GM21367 (cell line): Measurements from ENCODE around the gene SWAP70.

Source experiments
- ATAC-seq: cut with Tn5 transposase; IDR thresholded peaks from one replicate; pipeline ENCODE4 v1.9.1; 2021; ENCODE audit not compliant: unreplicated experiment

Gene SWAP70

DNA sequence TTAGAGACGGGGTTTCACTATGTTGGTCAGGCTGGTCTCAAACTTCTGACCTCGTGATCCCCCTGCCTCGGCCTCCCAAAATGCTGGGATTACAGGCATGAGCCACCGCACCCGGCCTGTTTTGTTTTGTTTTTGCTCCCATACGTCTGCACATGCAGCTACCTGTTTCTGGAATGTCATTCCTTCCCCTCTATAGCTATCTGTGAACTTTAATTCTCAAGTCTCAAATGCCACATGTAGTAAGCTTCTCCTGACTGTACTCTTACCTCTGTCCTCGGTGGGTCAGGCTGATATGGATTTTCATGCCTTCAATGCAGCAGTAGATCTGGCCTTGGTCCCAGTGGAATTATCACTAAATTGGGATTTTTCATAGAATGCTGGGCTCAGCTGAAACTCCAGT lies 12.4 kb upstream of the SWAP70 start:
- no peak for ATAC-seq

DNA sequence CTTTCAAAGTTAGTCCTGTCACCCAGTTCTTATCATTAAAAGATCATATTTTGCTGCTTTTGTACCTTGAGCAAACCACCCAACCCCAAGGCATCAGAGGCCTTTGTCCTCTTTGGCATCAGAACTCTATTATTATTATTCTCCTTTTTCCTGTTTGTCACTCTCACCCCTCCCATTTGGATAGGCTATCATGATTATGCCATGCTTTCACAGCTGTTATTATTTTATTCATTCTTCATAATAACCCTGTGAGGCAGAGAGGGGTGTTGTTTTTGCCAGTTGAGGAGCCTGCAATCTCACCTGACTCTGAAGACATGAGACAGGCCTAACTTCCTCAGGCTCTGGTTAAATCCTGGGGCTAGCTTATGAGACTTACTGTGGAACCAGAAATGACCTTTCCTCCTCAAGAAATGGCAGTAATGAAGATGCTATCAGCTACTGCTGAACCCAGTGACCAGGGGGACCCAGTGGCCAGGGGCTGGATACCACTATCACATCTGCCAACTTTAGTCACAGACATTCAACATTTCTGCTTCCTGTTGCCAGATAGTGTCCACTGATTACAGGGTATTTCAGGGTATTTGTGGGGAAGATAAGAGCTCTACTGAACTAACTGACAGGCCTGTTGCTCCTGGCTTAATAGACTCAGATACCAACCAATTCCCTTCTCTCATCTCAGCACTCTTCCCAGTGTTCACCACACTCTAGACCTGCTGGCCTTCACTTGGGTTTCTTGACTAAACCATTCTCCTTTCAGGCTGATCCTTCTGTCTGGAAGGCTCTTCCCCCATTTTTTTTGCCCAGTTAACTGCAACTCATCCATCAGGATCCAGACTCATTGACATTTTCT lies 11.8 kb upstream of the SWAP70 start:
- ATAC-seq: no peak

DNA sequence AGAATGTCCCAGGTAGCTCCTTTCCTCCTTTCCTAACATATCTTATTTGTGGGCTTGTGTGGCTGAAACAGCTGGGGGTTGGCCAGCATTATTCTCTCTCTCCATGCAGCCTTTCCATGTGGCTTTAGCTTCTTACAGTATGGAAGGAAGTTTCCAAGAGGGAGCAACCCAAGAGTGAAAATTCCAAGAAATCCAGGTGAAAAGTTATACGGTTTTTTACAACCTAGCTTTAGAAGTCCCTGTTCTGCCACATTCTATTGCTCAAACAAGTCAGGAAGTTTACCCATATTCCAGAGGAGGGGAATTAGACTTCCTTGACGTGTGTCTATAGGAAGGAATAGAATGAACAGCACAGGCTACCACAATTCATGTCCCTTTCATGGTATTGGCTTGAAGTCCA lies 10.0 kb upstream of the SWAP70 start:
- no peak for ATAC-seq

DNA sequence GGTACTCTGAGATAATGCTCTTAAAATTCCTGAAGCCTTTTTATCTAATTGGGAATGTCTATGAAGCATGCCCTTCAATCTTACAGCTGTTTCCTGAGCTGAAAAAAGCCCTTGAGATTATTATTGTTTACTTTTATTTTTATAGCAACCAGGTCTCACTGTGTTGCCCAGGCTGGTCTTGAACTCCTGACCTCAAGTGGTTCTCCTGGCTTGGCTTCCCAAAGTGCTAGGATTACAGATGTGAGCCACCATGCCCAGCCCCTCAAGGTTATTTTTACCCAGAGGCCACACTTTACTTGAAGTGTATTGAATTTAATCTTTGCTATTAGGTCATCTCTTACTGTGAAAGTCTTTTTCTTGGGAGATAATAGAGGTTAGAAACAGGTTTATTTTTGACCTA lies 7.0 kb upstream of the SWAP70 start:
- ATAC-seq: no peak

DNA sequence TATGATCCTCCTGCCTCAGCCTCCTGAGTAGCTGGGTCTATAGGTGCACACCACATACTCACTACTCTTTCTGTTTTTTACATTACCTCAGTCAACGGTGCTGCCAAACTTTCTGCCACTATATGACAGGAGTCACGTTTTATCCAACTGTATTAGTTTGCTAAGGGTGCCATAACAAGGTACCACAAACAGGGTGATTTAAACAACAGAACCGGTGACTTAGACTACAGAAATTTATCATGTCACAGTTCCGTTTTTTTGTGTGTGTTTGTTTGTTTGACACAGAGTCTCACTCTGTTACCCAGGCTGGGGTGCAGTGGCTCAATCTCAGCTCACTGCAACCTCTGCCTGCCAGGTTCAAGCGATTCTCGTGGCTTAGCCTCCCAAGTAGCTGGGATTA lies 6.3 kb upstream of the SWAP70 start:
- ATAC-seq: no peak

DNA sequence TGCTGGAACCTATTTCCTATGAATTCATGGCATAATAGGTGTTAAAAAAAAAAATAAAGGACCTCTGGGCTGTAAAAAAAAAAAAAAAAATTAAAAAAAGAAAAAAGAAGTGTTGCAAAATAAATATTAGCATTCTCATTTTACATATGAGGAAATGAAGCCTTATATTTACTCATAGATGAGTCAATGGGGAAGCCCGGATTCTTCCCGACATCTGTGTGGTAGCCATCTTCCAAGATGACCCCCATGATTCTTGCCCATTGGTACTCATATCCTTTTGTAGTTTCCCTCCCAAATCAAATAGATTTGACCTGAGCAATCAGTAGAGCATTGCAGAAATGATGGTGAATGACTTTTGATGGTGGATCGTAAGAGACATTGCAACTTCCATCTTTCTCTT lies 3.0 kb upstream of the SWAP70 start:
- ATAC-seq: no peak

DNA sequence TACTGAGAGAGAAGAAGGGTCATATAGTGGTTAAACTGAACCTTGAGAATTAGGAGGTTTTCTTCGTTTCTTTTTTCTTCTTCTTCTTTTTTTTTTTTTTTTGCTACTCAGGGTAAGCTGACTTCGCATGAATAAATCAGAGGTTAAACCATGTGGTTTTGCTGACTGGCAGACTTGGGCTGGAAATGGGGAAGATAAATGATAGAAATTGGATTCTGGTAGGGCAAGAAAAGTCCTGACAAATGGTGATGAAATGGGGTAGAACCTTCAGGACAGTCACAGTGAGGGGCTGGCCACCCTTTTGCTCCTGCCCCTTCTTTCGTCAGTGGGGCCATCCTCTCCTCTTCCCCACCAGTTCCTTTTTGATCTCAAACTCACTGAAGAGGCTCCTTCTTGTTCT lies 1.6 kb upstream of the SWAP70 start:
- no peak for ATAC-seq

DNA sequence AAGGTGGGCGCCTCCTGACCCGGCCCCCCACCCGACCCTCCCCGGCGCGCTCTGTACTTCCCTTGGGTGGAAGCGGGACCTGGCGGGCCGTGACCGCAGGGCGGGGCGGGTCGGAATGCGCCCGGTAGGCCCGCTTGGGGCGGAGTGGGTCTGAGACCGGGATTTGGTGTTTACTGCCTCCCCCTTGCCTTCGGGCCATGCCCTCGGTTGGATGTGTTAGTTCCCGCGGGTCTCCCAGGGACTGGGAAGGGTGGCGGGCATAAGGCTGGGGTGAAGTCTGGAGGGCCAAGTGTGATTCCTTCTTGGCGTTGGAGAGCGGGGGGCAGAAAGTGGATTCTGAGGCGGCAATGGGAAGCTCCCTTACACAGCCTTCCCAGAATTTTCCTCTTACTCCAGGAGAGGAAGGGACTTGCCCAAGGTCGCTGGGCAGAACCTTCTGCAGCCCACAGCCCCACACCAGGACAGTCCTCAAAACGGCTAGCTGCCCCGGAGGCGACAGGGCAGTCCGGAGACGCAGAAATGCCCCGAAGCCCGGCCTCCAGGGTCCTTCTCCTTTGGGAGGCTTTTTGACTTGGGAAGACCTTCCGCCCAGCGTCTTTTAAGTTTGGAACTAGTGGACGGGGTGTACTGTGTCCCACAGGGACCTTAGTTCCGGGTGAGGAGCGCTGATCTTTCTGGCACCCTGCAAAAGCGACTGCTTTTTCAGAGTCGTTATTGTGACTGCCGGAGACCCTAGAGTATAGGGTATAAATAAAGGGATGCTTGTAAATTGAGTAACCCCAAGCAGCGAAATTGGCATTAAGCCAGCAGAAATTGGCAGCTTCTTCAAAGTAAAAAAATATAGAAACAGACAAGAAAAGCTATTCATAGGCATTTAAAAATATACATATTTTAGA lies 647 bp downstream of the SWAP70 start:
- ATAC-seq: peak; percentile 31

DNA sequence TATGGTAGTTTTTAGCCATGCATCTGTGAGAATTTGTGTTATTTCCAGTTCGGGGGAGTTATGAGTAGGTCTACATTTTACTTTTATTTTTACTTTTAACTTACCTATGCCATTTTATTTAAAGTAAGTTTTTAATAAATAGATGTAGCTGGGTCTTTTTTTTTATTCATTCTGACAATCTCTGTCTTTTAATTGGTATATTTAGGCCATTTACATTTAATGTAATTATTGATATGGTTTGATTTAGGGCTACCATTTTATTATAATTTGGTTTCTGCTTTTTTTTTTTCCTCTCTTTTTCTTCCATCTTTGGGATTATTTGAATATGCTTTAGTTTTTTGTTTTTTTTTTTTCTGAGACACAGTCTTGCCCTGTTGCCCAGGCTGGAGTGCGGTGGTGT lies 1.9 kb downstream of the SWAP70 start:
- no peak for ATAC-seq

DNA sequence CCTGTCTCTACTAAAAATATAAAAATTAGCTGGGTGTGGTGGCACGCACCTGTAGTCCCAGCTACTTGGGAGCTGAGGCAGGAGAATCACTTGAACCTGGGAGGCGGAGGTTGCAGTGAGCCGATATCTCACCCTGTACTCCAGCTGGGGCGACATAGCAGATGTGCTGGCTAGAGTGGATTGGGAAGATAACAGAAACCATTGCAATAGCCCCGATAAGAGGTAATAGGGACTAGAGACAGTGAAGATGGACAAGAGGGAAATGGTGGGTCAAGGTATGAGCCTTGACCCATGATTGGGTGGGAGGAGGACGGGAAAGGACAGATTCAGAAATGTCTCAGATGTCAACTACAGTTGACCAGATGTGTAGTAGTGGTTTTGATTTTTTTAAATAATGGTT lies 6.1 kb downstream of the SWAP70 start:
- no peak for ATAC-seq

DNA sequence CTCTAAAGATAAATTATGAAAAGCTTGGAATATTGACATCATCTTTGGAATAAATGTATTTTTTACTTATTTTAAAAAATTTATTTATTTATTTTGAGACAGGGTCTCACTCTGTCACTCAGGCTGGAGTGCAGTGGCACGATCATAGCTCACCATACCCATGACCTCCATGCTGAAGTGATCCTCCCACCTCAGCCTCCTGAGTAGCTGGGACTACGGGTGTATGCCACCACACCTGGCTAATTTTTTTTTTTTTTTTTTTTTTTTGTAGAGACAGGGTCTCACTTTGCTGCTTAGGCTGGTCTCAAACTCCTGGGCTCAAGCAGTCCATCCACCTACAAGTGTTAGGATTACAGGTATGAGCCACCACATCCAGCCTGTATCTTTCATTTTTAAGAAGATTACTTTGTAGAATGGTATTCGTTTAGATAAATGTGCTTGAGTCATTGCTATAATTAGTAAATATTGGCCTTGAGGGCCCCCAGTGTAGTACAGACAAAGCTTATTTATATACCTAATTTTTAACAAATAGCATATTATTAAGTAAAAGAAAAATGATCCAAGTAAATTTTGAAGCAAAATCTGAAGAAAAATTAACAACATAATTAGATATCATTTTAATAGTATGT lies 8.5 kb downstream of the SWAP70 start:
- ATAC-seq: no peak

DNA sequence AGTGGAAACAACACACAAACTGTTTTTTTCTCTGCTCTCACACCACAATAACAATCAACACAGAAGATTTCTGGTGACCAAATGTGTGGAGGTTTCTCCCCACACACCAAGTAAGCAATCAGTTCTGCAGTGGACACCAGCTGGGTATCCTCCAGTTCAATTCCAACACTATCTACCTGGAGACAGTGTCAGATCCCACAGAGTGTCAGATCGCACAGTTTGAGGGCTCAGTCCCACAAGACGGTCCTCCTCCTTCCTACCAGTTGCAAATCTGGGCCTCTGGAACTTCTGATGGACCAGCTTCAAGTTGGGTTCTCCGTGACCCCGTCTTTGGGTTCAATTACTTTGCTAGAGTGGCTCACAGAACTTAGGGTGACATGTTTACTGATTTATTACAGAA lies 9.0 kb downstream of the SWAP70 start:
- ATAC-seq: no peak

DNA sequence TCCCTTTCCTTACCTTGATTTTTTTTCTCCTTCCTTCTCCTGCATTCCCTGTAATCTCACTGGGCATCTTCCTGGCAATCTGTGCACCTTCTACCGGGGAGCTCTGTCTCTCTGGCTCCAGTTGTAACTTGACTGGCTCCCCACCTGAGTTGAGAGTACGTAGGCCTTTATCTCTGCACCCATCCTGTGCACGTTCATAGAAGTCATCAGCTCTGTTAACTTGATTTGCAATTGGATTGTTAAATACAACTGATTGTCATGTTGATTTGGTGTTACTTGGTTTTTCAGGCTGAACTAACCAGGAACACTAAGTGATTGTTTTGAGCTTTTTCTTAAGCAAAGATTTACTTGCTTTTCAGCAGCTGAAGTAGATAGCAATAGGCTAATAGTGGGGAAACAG lies 11.8 kb downstream of the SWAP70 start:
- ATAC-seq: no peak

DNA sequence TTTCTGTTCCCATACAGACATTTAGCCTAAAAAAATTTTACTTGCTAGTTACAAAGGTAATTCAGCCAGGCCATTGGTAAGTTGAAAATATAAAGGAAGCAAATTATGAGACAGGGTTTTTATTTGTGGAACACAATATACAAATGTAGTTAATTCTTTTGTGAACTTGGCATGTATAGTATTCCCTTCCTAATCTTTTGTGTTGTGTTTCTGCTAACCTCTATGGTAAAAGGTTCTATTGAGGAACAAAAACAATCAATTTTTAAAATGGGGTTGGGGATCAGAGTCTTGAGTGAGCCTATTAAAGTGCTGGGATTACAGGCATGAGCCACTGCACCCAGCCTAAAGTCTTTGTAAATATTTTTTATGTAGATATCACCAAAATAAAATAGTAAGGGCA lies 14.1 kb downstream of the SWAP70 start:
- no peak for ATAC-seq

DNA sequence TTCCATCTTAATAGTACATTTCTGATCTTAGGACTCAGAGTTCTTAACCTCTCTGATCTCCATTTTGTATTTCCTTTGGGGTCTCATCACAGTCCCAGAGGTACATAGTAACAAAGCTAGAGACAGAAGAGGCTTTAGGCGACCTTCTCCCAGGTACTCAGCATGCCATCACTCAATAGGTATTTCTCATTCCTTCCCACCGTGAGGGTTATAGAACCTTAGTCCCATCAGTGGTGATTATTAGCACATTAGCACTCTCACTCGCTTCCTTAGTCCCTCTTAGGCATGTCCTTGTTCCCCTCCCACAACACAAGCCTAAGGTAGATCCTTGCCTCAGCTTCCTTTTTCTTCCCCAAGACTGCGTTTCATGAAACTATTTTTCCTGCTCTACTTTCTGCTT lies 14.7 kb downstream of the SWAP70 start:
- ATAC-seq: no peak

DNA sequence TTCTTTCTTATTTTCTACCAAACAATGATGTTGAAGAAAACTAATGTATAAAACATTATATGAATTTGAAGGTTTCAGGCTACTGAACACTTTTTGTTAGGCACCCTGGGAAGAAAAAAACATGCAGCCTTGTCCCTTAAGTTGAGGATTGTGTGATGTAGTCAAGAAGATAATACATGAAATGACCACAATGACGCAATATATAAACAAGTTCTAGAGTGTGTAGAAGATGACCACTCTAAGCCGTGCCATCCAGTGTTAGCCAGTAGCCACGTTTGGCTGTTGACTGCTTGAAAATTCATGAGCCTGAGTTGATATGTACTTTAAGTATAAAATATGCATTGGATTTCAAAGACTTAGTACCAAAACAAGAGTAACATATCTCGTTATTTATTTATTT lies 16.2 kb downstream of the SWAP70 start:
- ATAC-seq: no peak

DNA sequence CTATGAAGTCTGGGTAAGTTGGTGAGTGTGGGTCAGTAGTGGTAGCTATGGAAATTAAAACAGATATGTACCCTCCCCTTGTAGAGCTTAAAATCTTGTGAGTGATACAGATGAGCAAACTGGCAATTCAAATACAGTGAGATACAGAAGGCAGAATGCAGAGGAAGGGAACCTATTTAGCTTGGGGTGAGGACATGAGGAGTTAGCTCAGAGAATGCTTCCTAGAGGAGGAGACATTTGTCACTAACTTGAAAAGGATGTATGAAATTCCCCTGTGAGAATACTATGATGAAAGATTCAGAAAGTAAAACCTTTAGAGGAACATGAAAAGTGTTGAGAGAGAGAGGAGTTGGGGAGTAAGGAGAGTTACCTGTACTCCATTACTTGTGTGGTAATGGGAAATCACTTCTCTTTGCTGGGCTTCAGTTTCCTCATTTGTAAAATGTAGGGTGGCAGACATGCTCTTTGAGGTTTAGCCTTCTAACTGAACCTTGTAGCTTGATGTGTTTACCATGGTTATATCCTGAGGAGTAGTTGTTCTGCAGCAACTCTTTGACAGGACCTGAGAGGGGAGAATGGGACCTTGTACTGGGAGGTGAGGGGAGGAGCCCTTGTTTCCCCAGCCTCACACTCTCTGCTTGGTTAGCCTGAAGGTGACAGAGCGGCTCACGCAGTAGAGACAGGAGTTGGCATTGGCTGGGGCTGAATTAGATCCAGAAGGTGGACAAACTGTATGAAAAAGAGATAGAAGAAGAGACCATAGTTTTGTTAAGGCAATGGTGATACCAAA lies 17.9 kb downstream of the SWAP70 start:
- ATAC-seq: no peak

DNA sequence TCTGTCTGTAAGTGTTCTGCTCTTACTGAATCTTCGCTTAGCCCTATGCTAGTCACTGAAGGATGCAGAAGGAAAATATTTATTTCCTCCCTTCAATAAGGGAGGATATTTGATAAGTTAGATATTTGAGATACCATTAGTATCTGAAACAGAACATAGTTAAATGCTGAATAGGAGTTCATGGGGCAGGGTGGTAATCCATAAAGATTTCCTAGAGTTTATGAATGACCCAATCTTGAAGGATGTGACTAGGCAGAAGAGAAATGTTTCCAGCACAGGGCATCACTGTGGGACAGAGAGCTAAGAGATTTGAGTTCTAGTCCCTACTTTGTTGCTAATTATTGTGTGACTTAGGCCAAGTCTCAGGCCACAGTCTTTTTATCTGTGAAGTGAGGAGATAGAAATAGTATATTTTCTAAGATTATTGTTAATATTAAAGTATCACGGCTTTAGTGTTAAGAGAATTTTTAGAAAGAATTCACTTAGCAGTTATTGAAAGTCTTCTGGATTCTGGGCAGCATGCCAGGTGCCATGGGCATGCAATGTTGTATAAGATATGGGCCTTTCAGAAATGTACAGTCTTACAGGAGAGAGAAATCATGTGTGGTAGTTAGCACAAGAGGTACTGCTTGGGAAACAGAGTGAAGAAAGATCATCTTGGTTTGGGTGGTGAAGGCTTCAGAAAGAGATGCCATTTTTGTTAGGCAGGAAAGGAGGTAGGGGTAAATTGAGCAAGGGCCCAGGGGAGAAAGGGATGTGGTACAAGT lies 24.0 kb downstream of the SWAP70 start:
- ATAC-seq: no peak

DNA sequence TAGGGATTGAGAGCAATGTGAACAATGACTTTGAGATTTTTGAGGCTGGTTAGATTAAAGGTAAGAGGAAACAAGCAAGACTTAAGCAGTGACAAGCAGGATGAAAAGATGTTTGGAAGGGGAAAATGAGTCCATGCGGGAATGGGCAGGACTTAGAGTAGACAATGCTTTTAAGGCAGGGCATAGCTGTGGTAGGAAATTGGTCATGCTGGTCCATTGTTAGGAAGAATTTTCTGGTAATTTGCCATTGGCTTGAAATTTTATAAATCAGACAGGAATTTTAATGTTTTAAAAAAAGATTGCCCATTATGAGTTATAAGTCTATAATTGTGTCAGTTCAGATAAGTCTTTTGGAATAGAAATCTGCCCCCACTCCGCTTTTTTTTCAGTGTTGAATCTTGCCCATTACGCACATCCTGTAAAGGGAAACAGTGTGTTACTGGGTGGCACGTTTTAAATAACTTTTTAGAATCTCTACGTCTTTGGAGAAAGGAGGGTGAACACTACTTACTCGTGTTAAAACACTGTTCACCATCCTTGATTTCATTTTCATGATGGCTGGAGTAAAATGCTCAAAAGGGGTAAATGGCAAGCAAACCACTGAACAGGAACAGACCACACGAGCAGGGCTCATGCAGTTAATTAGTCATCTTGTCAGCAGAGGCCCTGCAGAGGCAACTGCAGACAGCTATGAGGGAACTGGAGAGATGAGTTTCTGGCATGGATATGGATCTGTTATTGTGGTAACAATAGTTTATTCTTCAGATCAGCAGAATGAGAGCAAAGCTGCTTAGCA lies 25.0 kb downstream of the SWAP70 start:
- peak; percentile 69 for ATAC-seq
